Keratinocyte (primary cell): ENCODE measurements around the gene FAM210B.

ENCODE experiments used
- EZH2 ChIP-seq: IDR thresholded peaks from one replicate; pipeline ENCODE4 v1.6.1; 2012; ENCODE audit warnings: inconsistent platforms, mild to moderate bottlenecking, low read length, moderate library complexity
- TF ChIP-seq, protein P1 (sequence below), 3 experiments: IDR thresholded peaks in 1 of 3; conservative IDR thresholded peaks in 1 of 3; optimal IDR thresholded peaks in 1 of 3; 2 replicates in 2 of 3; 3 replicates in 1 of 3; pipeline versions ENCODE3 to v1.5.1; 2011; ENCODE audit warnings: low read length in 3 of 3, mild to moderate bottlenecking in 3 of 3, moderate library complexity in 2 of 3, control low read depth in 1 of 3, inconsistent platforms in 1 of 3; ENCODE audit not compliant: insufficient read depth in 2 of 3; ENCODE audit errors: extremely low read depth in 1 of 3

DNA sequence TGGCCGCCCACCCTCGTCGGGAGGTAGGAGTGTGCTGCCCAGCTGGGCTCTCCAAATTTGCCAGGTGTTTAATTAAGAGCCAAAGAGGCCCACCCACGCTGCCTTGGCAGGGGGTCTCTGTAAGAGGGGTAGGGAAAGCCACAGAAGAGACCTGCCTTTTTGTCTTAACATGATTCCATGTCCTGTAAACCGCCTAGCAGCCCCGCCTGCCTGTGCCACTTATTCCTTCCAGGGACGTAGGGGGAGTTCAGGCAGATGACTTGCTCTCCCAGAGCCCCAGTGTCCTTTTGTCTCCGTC, 2.1 kb downstream of the FAM210B start:
- TF ChIP-seq, protein P1, sequence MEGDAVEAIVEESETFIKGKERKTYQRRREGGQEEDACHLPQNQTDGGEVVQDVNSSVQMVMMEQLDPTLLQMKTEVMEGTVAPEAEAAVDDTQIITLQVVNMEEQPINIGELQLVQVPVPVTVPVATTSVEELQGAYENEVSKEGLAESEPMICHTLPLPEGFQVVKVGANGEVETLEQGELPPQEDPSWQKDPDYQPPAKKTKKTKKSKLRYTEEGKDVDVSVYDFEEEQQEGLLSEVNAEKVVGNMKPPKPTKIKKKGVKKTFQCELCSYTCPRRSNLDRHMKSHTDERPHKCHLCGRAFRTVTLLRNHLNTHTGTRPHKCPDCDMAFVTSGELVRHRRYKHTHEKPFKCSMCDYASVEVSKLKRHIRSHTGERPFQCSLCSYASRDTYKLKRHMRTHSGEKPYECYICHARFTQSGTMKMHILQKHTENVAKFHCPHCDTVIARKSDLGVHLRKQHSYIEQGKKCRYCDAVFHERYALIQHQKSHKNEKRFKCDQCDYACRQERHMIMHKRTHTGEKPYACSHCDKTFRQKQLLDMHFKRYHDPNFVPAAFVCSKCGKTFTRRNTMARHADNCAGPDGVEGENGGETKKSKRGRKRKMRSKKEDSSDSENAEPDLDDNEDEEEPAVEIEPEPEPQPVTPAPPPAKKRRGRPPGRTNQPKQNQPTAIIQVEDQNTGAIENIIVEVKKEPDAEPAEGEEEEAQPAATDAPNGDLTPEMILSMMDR (optimal IDR thresholded peaks at IDR 0.05 in 1 of 3, IDR thresholded peaks at IDR 0.05 in 1 of 3, conservative IDR thresholded peaks at IDR 0.05 in 1 of 3; ENCODE audit: extremely low read depth in 1 of 3, insufficient read depth in 2 of 3, low read length in 3 of 3): no peak
- TF ChIP-seq EZH2: no peak
